Skeletal muscle tissue (tissue), 4 donors: ENCODE data around the gene YEATS2. TPM values are rescaled to one million over a fixed set of nuclear protein-coding genes. Genes with fewer than 3 reads are reported as not detected.

Experiments
- H3K27ac ChIP-seq: one replicate; pipeline ENCODE4 v1.7.0; 2013; ENCODE audit warnings: mild to moderate bottlenecking, low read depth, low read length, inconsistent platforms
- H3K27me3 ChIP-seq, 3 donors: one replicate each; pipeline ENCODE4 v1.7.0; 2013; ENCODE audit warnings: low read length in 3 of 3; ENCODE audit not compliant: control insufficient read depth in 3 of 3, insufficient read depth in 3 of 3
- H3K36me3 ChIP-seq, 3 donors: one replicate each; pipeline ENCODE4 v1.7.0; 2013; ENCODE audit warnings: low read length in 3 of 3; ENCODE audit not compliant: control insufficient read depth in 3 of 3, insufficient read depth in 3 of 3
- H3K4me1 ChIP-seq, 3 donors: one replicate each; pipeline ENCODE4 v1.7.0; 2013; ENCODE audit warnings: low read length in 3 of 3, mild to moderate bottlenecking in 3 of 3; ENCODE audit not compliant: control insufficient read depth in 3 of 3, insufficient read depth in 3 of 3
- H3K4me3 ChIP-seq, 3 donors: one replicate each; pipeline ENCODE4 v1.7.0; 2013; ENCODE audit warnings: low read length in 3 of 3
- H3K9ac ChIP-seq, 3 donors: one replicate each; pipeline ENCODE4 v1.7.0; 2013; ENCODE audit warnings: low read length in 3 of 3, mild to moderate bottlenecking in 3 of 3, moderate library complexity in 2 of 3, low read depth in 1 of 3
- H3K9me3 ChIP-seq, 3 donors: one replicate each; pipeline ENCODE4 v1.7.0; 2013; ENCODE audit warnings: low read length in 3 of 3; ENCODE audit not compliant: control insufficient read depth in 3 of 3
- total RNA-seq: library from RNA; depleted of rRNA; stranded (reverse); fragments of >200 nt; gene quantifications from one replicate; pipeline ENCODE4 v1.2.3, GENCODE V29; 2014
- donor health status: Osteomylitis.

Gene YEATS2
- total RNA-seq, 1 donor from 2014 or later, result 21.4 TPM

- Histone ChIP-seq H3K36me3 (peaks cover 0 to 9% (median 9%) of the 10 kb centered on the region in 3 donors), H3K9ac (peak overlapping the region; percentile 65 to 87 (median 75)), H3K9me3 (no peaks in the 10 kb centered on the region), H3K27ac (no peak overlapping the region), H3K4me1 (peaks cover 21 to 38% (median 29%) of the 10 kb centered on the region in 3 donors), H3K4me3 (peak overlapping the region; percentile 62 to 85 (median 80)), H3K27me3 (no peaks in the 10 kb centered on the region)
Measured at GRCh38 chr3:183823963-183824362, 126.4 kb downstream of the YEATS2 start.

- H3K27me3 ChIP-seq, result no peaks in the 10 kb centered on the region
- peak overlapping the region; percentile 62 to 85 (median 80) for H3K4me3 ChIP-seq
- H3K9ac ChIP-seq, result peak overlapping the region; percentile 65 to 87 (median 75)
- H3K36me3 ChIP-seq, result peaks cover 8 to 17% (median 12%) of the 10 kb centered on the region in 3 donors
- peaks cover 17 to 30% (median 29%) of the 10 kb centered on the region in 3 donors for H3K4me1 ChIP-seq
- H3K9me3 ChIP-seq, result no peaks in the 10 kb centered on the region
- peak overlapping the region; percentile 44 for H3K27ac ChIP-seq
Measured at GRCh38 chr3:183824761-183825455, 127.3 kb downstream of the YEATS2 start.

GRCh38 chr3:183825456-183826161, 128.0 kb downstream of the YEATS2 start, which contains the start of gene MAP6D1:
Gene MAP6D1 (minus strand): TSS chr3:183825577. CDS start chr3:183825547, 30 bp downstream.
- Histone ChIP-seq H3K27ac (peak within 1 kb of the TSS; percentile 44), H3K4me1 (peaks cover 17 to 30% (median 29%) of the 10 kb centered on the region in 3 donors), H3K9me3 (no peaks in the 10 kb centered on the region), H3K9ac (peak within 1 kb of the TSS; percentile 65 to 87 (median 75)), H3K27me3 (no peaks in the 10 kb centered on the region), H3K4me3 (peak within 1 kb of the TSS; percentile 62 to 85 (median 80)), H3K36me3 (peaks cover 13 to 22% (median 18%) of the 10 kb centered on the region in 3 donors)

DNA sequence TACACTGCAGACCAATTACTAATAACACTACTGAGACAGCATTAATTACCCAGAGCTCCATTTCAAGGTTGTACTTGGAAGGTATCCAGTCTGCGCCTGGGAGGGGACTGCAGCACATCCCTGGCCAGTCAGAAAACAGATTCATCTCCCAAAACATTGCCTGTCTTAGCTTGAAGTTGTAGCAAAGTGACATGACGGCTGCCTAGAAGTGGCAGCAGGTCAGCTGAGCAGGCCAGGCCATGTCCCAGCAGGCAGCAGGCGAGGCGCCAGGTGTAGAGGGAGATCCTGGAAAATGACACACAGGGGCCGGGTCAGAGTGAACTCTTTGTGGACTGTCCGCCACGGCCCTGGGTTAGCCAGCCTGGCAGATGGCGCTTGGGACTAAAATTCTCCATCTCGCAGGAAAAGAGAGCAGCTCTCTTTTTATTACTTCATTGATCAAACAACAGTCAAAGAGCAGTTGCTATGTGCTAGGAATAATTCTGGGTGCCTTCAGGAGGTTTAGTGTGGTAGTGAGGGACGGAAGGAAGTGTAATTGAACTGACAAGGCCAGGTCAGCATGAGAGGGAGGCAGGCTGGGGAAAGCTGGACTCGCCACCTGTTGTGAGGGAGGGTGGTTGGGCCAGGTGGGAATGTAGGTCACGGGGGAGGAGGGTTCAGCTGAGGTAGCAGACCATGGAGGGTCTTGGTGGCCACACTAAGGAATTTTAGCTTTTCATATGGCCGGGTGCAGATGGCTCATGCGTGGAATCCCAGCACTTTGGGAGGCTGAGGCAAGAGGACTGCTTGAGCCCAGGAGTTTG, 129.1 kb downstream of the YEATS2 start:
- Histone ChIP-seq H3K4me3 (peak overlapping the region in 2 of 3 donors; percentile 24 to 85), H3K9ac (peak overlapping the region; percentile 11 to 71 (median 33)), H3K27me3 (no peaks in the 10 kb centered on the region), H3K27ac (peak overlapping the region; percentile 39), H3K4me1 (peaks cover 17 to 30% (median 29%) of the 10 kb centered on the region in 3 donors), H3K36me3 (peaks cover 13 to 22% (median 20%) of the 10 kb centered on the region in 3 donors), H3K9me3 (no peaks in the 10 kb centered on the region)

- Histone ChIP-seq H3K36me3 (peaks cover 19 to 28% (median 26%) of the 10 kb centered on the region in 3 donors), H3K27ac (no peak overlapping the region)
Measured at GRCh38 chr3:183827809-183828537, 130.4 kb downstream of the YEATS2 start.

DNA sequence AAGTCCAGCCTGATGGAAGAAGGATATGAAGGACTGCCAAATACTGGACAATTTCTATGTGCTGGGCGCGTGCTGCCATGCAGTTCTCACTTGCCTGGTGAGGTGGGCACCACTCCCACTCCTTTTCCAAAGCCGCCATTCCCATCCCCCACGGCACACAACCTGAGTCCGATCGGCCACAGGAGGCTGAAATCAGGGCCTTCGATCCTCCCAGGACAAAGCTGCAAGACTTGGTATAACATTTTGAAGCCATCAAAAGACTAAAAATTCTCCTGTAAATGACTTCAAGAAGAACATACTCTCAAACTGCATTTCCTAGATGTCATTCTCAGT, 130.9 kb downstream of the YEATS2 start:
- Histone ChIP-seq H3K9ac (no peak overlapping the region), H3K27me3 (no peaks in the 10 kb centered on the region), H3K36me3 (peaks cover 24 to 33% (median 28%) of the 10 kb centered on the region in 3 donors), H3K4me1 (peaks cover 17 to 30% (median 29%) of the 10 kb centered on the region in 3 donors), H3K9me3 (no peaks in the 10 kb centered on the region), H3K4me3 (no peak overlapping the region), H3K27ac (no peak overlapping the region)

More at GRCh38 chr3:183827809-183828537, 130.4 kb downstream of the YEATS2 start:
- Histone ChIP-seq H3K9me3 (no peaks in the 10 kb centered on the region), H3K9ac (no peak overlapping the region), H3K27me3 (no peaks in the 10 kb centered on the region), H3K4me1 (peaks cover 17 to 30% (median 29%) of the 10 kb centered on the region in 3 donors), H3K4me3 (no peak overlapping the region)

DNA sequence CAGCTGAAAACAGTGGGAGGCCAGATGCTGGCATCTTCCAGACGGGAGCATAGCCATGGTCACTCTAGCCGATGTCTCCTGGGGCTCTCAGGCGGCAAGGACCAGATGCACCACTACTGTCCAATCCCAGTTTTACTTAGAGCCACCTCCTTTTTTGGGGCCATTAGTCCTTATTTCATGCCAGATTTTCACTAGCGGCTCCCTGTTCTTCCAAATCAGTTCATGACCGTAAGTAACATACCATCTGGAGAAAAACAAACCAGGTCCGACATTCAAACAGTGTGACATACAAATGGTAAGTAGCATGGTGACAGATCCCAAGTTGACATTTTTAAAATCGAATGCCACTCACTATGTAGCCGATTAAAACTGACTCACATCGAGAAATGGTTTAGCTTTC, 131.9 kb downstream of the YEATS2 start:
- Histone ChIP-seq H3K9ac (no peak overlapping the region), H3K4me1 (peaks cover 13 to 20% (median 20%) of the 10 kb centered on the region in 3 donors), H3K27me3 (no peaks in the 10 kb centered on the region), H3K4me3 (no peak overlapping the region), H3K9me3 (no peaks in the 10 kb centered on the region), H3K36me3 (peaks cover 27 to 42% (median 33%) of the 10 kb centered on the region in 3 donors), H3K27ac (no peak overlapping the region)

GRCh38 chr3:183830187-183830586, 132.6 kb downstream of the YEATS2 start:
- Histone ChIP-seq H3K4me3 (no peak overlapping the region), H3K27me3 (no peaks in the 10 kb centered on the region), H3K9ac (no peak overlapping the region), H3K4me1 (peaks cover 13 to 15% (median 14%) of the 10 kb centered on the region in 3 donors), H3K9me3 (no peaks in the 10 kb centered on the region), H3K27ac (no peak overlapping the region), H3K36me3 (peaks cover 27 to 42% (median 34%) of the 10 kb centered on the region in 3 donors)

- H3K27ac ChIP-seq, result no peak overlapping the region
- no peaks in the 10 kb centered on the region for H3K27me3 ChIP-seq
- peaks cover 33 to 46% (median 33%) of the 10 kb centered on the region in 3 donors for H3K36me3 ChIP-seq
- no peak overlapping the region for H3K4me3 ChIP-seq
- H3K4me1 ChIP-seq, result no peaks in the 10 kb centered on the region
- no peak overlapping the region for H3K9ac ChIP-seq
- H3K9me3 ChIP-seq, result no peaks in the 10 kb centered on the region
Measured at GRCh38 chr3:183833516-183833915, 135.9 kb downstream of the YEATS2 start.
